AG04450 (cell line): ENCODE measurements around the gene ADAMTS2. TPM values are rescaled to one million over a fixed set of nuclear protein-coding genes. Genes with fewer than 3 reads are reported as not detected.

Source experiments
- CTCF ChIA-PET: fragments of 300-600, 350-600 bp; formaldehyde crosslinking; extraction: SDS; loops from one replicate; lab custom pipeline; 2022; ENCODE audit warnings: antibody characterized with exemption, inconsistent platforms; lab: Charles Lee
- POLR2A ChIA-PET: fragments of 350-600 bp; formaldehyde crosslinking; extraction: SDS; loops from one replicate; lab custom pipeline; 2021; ENCODE audit warnings: antibody characterized with exemption, inconsistent platforms; lab: Yijun Ruan, JAX
- DNase-seq: peaks from one replicate; pipeline ENCODE4 v3.0.0-alpha.2; 2011; ENCODE audit warnings: low read depth, low spot score
- H3K27ac ChIP-seq: one replicate; pipeline ENCODE4 v1.5.1; 2012; ENCODE audit warnings: low read depth, low read length, control low read depth
- H3K27me3 ChIP-seq: one replicate; pipeline ENCODE4 v1.6.0; 2012; ENCODE audit warnings: low read length; ENCODE audit not compliant: control insufficient read depth, insufficient read depth
- H3K4me3 ChIP-seq: 2 replicates; pipeline ENCODE4 v1.5.1; 2011; ENCODE audit warnings: mild to moderate bottlenecking, low read depth, low read length, control low read depth
- H3K9me3 ChIP-seq: 2 replicates; pipeline ENCODE4 v1.5.1; 2012; ENCODE audit warnings: low read length; ENCODE audit not compliant: control insufficient read depth, insufficient read depth
- polyA plus RNA-seq: library from polyadenylated mRNA; depleted of rRNA; stranded (reverse); fragments of >200 nt; gene quantifications from 2 replicates; pipeline ENCODE4 v1.2.3, GENCODE V29; 2011
- TF ChIP-seq, protein P1 (sequence below): IDR thresholded peaks from 2 replicates; pipeline ENCODE4 v1.5.1; 2011; ENCODE audit warnings: low read depth, low read length, control low read depth, inconsistent platforms

ADAMTS2 gene
- polyA plus RNA-seq, 1 experiment = 22.6 TPM

DNA sequence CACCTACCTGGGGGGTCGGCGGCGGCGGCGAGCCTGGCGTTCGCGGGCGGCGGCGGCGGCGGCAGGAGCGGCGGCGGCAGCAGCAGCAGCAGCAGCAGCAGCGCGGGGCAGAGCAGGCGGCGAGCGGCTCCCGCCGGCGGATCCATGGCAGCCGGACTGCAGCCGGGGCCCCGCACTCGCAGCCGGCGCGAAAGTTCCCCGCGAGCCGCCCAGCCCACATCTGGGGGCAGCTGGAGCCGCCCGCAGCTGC, 153 bp downstream of the ADAMTS2 start:
- TF ChIP-seq, protein P1, sequence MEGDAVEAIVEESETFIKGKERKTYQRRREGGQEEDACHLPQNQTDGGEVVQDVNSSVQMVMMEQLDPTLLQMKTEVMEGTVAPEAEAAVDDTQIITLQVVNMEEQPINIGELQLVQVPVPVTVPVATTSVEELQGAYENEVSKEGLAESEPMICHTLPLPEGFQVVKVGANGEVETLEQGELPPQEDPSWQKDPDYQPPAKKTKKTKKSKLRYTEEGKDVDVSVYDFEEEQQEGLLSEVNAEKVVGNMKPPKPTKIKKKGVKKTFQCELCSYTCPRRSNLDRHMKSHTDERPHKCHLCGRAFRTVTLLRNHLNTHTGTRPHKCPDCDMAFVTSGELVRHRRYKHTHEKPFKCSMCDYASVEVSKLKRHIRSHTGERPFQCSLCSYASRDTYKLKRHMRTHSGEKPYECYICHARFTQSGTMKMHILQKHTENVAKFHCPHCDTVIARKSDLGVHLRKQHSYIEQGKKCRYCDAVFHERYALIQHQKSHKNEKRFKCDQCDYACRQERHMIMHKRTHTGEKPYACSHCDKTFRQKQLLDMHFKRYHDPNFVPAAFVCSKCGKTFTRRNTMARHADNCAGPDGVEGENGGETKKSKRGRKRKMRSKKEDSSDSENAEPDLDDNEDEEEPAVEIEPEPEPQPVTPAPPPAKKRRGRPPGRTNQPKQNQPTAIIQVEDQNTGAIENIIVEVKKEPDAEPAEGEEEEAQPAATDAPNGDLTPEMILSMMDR = 0 out of 2 replicates have a peak, but pooled peaks have one; percentile 3
- H3K4me3 ChIP-seq = peak overlapping the region; percentile 78
- DNase-seq = no peak
- H3K27me3 ChIP-seq = peaks cover 2% of the 10 kb centered on the region
- H3K27ac ChIP-seq = no peak overlapping the region
- ChIA-PET POLR2A (no interaction called here), CTCF (no interaction called here)
- no peaks in the 10 kb centered on the region; the same call in 1 of the 2 replicates for H3K9me3 ChIP-seq

DNA sequence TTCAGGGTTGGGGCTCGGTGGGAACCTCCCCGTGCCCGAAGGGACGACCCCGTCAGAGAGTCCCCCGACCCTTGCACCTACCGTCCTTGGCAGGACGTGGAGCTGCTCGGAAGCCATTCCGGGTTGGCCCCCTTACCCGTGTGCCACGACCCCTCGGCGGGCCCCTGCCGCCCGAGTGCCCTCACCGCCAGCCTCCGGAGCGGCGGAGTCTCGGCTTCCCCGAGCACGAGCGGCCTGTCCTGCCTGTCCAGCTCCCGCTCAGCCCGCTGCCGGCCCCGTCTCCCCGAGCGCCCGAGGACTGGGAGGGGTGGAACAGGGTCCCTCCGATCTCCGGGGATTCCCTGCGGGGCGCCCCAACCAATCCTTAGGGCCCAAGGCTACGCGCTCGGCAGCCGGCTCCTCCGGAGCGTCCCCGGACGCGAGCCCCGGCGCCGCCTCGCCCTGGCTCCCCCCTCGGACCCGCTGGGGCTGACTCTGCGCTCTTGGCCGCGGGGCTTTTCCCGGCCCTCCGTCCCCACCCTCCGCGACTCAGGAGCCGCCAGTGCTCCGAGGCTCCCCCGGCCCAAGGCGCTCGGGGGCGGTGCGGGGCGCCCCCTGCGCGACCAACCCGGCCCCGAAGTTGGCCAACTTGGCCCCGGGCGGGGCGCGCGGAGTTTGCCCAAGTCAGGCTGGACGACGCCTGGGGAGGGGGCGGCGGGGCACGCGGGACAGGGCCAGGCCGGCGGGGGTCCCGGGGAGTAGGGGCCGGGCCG, 654 bp downstream of the ADAMTS2 start:
- ChIA-PET CTCF (interaction anchor here (0.5 to 2.9 kb wide), 12 partner anchors 10 to 177 kb away, joined by 3 to 21 read pairs (median 4); no protein-coding TSS in a partner anchor), POLR2A (interaction anchor here (0.7 kb wide), 1 partner anchor 83 kb away, joined by 4 read pairs; no protein-coding TSS in a partner anchor)
- DNase-seq = no peak
- Histone ChIP-seq H3K9me3 (no peaks in the 10 kb centered on the region; the same call in 1 of the 2 replicates), H3K4me3 (peak overlapping the region; percentile 78), H3K27ac (no peak overlapping the region), H3K27me3 (peaks cover 2% of the 10 kb centered on the region)
- TF ChIP-seq, protein P1 = no peak

DNA sequence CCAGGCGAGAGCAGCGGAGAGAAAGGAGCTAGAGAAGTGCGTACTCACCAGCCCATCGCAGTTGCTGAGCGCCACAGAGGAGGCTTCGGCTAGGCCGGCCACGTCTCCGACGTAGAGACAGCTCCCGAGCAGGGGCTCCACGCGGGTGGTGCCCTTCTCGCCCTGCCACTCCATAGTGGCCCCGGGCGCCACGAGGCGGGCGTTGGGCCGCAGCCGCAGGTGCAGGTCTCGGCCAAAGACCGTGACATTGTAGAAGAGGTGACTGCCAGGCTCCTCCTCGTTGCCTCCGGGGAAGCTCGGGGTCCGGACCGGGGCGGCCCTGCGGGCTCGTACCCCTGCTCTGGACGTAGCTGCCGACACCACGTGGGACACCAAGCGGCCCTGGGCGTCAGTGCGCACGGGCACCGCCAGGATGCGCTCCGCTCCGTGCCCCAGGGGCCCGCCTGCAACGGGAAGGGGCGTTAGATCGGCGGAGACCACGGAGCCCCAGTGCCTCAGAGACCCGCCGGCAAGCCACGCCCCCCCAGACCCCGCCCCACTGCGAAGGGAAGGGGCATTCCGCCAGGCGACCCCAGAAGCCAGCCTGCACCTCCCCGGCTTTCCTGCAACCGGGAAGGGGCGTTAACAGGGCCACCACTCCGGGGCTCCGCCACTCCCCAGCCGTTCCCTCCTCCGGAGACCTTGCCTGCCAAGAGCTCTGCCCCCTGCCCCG, 1.4 kb downstream of the ADAMTS2 start:
- no peaks in the 10 kb centered on the region; the same call in 1 of the 2 replicates for H3K9me3 ChIP-seq
- H3K27ac ChIP-seq = no peak overlapping the region
- H3K27me3 ChIP-seq = peaks cover 2% of the 10 kb centered on the region
- CTCF ChIA-PET = interaction anchor here (0.5 to 2.9 kb wide), 20 partner anchors 9 to 216 kb away, joined by 3 to 21 read pairs (median 4); no protein-coding TSS in a partner anchor
- no peak for DNase-seq
- TF ChIP-seq, protein P1 = peak; percentile 66
- H3K4me3 ChIP-seq = peak overlapping the region; percentile 78
- POLR2A ChIA-PET = interaction anchor here (0.7 kb wide), 1 partner anchor 83 kb away, joined by 4 read pairs; no protein-coding TSS in a partner anchor

DNA sequence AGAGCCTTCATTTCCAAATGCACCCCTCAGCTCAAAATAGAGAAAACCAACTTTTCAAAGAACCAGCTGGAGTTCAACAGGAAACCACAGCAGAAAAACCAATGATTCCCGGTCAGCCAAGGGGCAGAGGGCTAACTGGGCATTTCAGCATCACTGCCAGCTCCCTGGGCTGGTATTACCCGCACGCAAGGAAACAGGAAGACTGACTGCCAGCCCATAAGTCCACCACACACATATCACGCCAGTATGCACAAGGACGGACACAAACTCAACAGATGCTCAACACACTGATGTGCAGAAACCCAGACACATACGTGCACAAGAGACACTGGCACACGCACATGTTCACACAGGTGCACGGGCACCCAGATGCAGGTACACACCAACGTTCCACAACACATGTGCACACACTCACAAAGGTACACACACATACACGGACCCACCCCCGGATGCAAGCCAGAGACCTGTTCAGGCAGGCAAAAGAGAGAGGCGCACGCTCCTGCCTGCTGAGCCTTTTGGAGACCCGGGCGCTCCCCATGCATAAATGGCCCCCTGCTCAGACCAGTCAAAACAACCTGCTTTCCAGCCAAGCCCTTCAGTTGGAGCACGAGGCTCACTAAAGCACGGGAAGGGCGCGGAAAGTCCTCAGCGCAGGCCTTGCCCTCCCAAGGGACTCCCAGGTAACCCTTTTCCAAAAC, 2.1 kb downstream of the ADAMTS2 start:
- POLR2A ChIA-PET = no interaction called here
- Histone ChIP-seq H3K27me3 (peaks cover 2% of the 10 kb centered on the region), H3K27ac (no peak overlapping the region), H3K4me3 (peak overlapping the region; percentile 78), H3K9me3 (no peaks in the 10 kb centered on the region; the same call in 1 of the 2 replicates)
- DNase-seq = no peak
- CTCF ChIA-PET = interaction anchor here (0.6 to 2.9 kb wide), 13 partner anchors 8 to 216 kb away, joined by 3 to 21 read pairs (median 4); no protein-coding TSS in a partner anchor
- TF ChIP-seq, protein P1 = no peak
